ENCODE results near the gene SH2D6. TPM values are rescaled to one million over a fixed set of nuclear protein-coding genes. Genes with fewer than 3 reads are reported as not detected.

SH2D6 gene
- total and polyA plus RNA-seq, 3 experiments from 2014 or later: 0.63 to 1.4 TPM; not detected in 1

GRCh38 chr2:85435220-85435958 is 16.9 kb downstream of the SH2D6 start:
- DNase-seq: no peak
- H3K9me3 ChIP-seq (ENCODE audit: low read length): no peaks in the 10 kb centered on the region
- H3K27ac ChIP-seq (ENCODE audit: low read depth, low read length): no peak overlapping the region
- Mint-ChIP-seq H3K27ac (peak overlapping the region in 2 of 8 donors; percentile 84 to 91), H3K4me3 (no peak overlapping the region), H3K4me1 (peaks cover 12 to 27% (median 17%) of the 10 kb centered on the region in 3 donors), H3K27me3 (no peaks in the 10 kb centered on the region), H3K36me3 (no peaks in the 10 kb centered on the region), H3K9me3 (no peaks in the 10 kb centered on the region)
- H3K27me3 ChIP-seq (ENCODE audit: insufficient read depth, low read length, poor library complexity, severe bottlenecking): no peaks in the 10 kb centered on the region
- POLR2A ChIA-PET: no interaction called here
- peaks cover 22% of the 10 kb centered on the region for H3K4me1 ChIP-seq (ENCODE audit: insufficient read depth, low read length)
- H3K36me3 ChIP-seq (ENCODE audit: insufficient read depth, low read length): no peaks in the 10 kb centered on the region
- no peak overlapping the region for H3K4me3 ChIP-seq (ENCODE audit: low read length)
- CTCF ChIA-PET: interaction anchor here (1.1 kb wide), 1 partner anchor 369 kb away, joined by 3 read pairs; no protein-coding TSS in a partner anchor

DNA sequence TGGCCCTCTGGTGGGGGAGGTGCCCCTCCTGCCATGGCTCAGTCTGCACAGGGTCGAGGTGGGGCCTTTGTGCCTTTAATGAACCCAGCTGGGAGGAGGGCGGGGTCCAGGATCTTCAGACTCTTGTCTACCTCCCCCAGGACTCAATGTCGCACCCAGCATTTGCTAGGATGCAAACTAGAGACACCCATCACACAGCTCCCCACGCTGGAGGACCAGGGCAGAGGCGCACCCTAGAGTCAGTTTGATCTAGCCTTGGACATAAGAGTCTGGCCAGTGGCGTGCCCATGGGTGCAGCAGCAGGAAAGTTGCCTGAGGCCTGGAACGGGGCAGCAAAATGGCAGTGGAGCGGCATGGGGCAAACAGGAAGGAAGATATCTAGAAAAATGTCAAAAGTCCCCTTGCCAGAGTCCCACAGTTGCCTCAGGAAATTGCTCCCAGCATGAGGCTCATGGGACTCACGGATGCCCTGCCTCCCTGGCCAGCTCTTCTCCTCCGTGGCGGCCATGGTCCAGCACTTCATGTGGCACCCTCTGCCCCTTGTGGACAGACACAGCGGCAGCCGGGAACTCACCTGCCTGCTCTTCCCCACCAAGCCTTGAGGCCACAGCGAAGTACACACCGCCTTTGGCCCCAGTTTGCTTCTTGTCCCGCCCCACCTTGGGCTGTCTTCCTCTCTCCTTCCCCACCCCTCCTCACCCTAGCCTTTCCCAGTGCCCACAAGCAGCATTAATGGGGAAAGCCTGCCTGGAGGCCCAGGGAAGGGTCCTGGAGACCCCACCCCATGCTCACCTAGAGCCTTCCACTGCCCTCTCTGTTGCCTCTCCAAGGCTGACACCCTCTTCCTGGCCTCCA is 17.7 kb downstream of the SH2D6 start:
- Histone ChIP-seq H3K27ac (ENCODE audit: low read depth, low read length) (no peak overlapping the region), H3K36me3 (ENCODE audit: insufficient read depth, low read length) (no peaks in the 10 kb centered on the region), H3K27me3 (ENCODE audit: insufficient read depth, low read length, poor library complexity, severe bottlenecking) (no peaks in the 10 kb centered on the region), H3K4me3 (ENCODE audit: low read length) (no peak overlapping the region), H3K9me3 (ENCODE audit: low read length) (no peaks in the 10 kb centered on the region), H3K4me1 (ENCODE audit: insufficient read depth, low read length) (peaks cover 22% of the 10 kb centered on the region)
- ChIA-PET POLR2A (interaction anchor here (3.0 kb wide), 1 partner anchor 104 kb away, joined by 39 read pairs; the partner anchor contains the start of gene MAT2A), CTCF (interaction anchor here (1.4 to 2.7 kb wide), 2 partner anchors 15 to 115 kb away, joined by 6 to 10 read pairs; no protein-coding TSS in a partner anchor)
- peaks cover 12 to 27% (median 17%) of the 10 kb centered on the region in 3 donors for H3K4me1 Mint-ChIP-seq
- H3K27ac Mint-ChIP-seq: peak overlapping the region; percentile 85 to 100 (median 94)
- H3K27me3 Mint-ChIP-seq: no peaks in the 10 kb centered on the region
- H3K4me3 Mint-ChIP-seq: peak overlapping the region in 6 of 7 donors; percentile 38 to 94 (median 82)
- H3K36me3 Mint-ChIP-seq: no peaks in the 10 kb centered on the region
- DNase-seq: no peak
- no peaks in the 10 kb centered on the region for H3K9me3 Mint-ChIP-seq

GRCh38 chr2:85436836-85437487 is 18.4 kb downstream of the SH2D6 start:
- no peaks in the 10 kb centered on the region for H3K27me3 ChIP-seq (ENCODE audit: insufficient read depth, low read length, poor library complexity, severe bottlenecking)
- no peaks in the 10 kb centered on the region for H3K36me3 Mint-ChIP-seq
- H3K4me1 ChIP-seq (ENCODE audit: insufficient read depth, low read length): peaks cover 22% of the 10 kb centered on the region
- H3K27ac Mint-ChIP-seq: peak overlapping the region; percentile 85 to 100 (median 94)
- no peak overlapping the region for H3K4me3 ChIP-seq (ENCODE audit: low read length)
- H3K9me3 ChIP-seq (ENCODE audit: low read length): no peaks in the 10 kb centered on the region
- CTCF ChIA-PET: interaction anchor here (1.2 to 2.7 kb wide), 6 partner anchors 16 to 114 kb away, joined by 4 to 11 read pairs (median 6); partner anchors contain the start of genes ELMOD3, MAT2A, RETSAT and SH2D6
- POLR2A ChIA-PET: interaction anchor here (0.6 to 3.0 kb wide), 7 partner anchors 16 to 109 kb away, joined by 3 to 39 read pairs (median 3); partner anchors contain the start of genes ELMOD3, MAT2A, RETSAT and SH2D6
- H3K36me3 ChIP-seq (ENCODE audit: insufficient read depth, low read length): no peaks in the 10 kb centered on the region
- DNase-seq: no peak
- peak overlapping the region; percentile 75 to 94 (median 83) for H3K4me3 Mint-ChIP-seq
- H3K27me3 Mint-ChIP-seq: peaks cover 0 to 1% of the 10 kb centered on the region in 2 donors
- H3K27ac ChIP-seq (ENCODE audit: low read depth, low read length): peak overlapping the region; percentile 53
- H3K9me3 Mint-ChIP-seq: no peaks in the 10 kb centered on the region
- H3K4me1 Mint-ChIP-seq: peaks cover 12 to 27% (median 17%) of the 10 kb centered on the region in 3 donors

DNA sequence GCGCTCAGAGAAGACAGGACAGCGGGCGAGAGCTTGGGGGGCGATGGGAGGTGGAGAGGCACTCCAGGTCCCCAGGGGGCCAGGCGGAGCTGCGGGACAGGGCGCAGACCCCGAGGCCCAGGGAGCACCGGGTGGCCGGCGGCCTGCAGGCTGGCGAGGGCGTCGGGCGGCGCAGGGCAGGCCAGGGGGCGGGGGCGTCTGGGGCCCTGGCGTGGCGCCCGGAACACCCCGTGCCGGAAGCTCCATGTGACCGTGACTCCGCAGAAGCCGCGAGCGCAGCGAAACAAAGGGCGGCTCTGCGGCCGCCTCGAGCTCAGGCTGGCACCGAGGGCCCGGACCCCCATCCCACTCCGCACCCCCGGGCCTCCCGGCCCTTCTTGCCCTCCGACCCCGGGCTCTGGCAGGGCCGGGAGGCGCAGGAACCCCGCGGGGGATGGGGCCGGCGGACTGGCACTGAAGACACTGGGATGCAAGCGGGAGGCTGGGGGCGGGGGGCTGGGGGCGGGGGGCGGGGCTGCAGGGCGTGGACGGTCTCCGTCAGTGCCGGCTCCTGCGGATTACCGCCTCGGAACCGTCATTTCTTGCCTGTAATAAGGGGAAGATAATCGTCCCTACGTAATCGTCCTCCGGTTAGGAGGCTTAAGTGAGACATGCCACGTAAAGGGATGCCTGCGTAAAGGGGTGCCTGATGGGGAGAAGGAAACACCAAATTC is 19.1 kb downstream of the SH2D6 start:
- peak overlapping the region; percentile 75 to 94 (median 88) for H3K4me3 Mint-ChIP-seq
- Histone ChIP-seq H3K36me3 (ENCODE audit: insufficient read depth, low read length) (no peaks in the 10 kb centered on the region), H3K27me3 (ENCODE audit: insufficient read depth, low read length, poor library complexity, severe bottlenecking) (no peaks in the 10 kb centered on the region), H3K27ac (ENCODE audit: low read depth, low read length) (peak overlapping the region; percentile 53), H3K4me3 (ENCODE audit: low read length) (peak overlapping the region; percentile 32), H3K4me1 (ENCODE audit: insufficient read depth, low read length) (peaks cover 22% of the 10 kb centered on the region), H3K9me3 (ENCODE audit: low read length) (no peaks in the 10 kb centered on the region)
- H3K36me3 Mint-ChIP-seq: no peaks in the 10 kb centered on the region
- peak overlapping the region; percentile 91 to 100 (median 95) for H3K27ac Mint-ChIP-seq
- no peaks in the 10 kb centered on the region for H3K9me3 Mint-ChIP-seq
- ChIA-PET CTCF (interaction anchor here (0.6 to 2.7 kb wide), 7 partner anchors 12 to 113 kb away, joined by 3 to 11 read pairs (median 6); partner anchors contain the start of genes ELMOD3, MAT2A, RETSAT and SH2D6), POLR2A (interaction anchor here (0.6 to 3.0 kb wide), 7 partner anchors 17 to 110 kb away, joined by 3 to 39 read pairs (median 3); partner anchors contain the start of genes ELMOD3, MAT2A, RETSAT and SH2D6)
- H3K4me1 Mint-ChIP-seq: peaks cover 12 to 27% (median 17%) of the 10 kb centered on the region in 3 donors
- peaks cover 0 to 1% of the 10 kb centered on the region in 2 donors for H3K27me3 Mint-ChIP-seq
- peak; percentile 63 to 83 (median 75) for DNase-seq

DNA sequence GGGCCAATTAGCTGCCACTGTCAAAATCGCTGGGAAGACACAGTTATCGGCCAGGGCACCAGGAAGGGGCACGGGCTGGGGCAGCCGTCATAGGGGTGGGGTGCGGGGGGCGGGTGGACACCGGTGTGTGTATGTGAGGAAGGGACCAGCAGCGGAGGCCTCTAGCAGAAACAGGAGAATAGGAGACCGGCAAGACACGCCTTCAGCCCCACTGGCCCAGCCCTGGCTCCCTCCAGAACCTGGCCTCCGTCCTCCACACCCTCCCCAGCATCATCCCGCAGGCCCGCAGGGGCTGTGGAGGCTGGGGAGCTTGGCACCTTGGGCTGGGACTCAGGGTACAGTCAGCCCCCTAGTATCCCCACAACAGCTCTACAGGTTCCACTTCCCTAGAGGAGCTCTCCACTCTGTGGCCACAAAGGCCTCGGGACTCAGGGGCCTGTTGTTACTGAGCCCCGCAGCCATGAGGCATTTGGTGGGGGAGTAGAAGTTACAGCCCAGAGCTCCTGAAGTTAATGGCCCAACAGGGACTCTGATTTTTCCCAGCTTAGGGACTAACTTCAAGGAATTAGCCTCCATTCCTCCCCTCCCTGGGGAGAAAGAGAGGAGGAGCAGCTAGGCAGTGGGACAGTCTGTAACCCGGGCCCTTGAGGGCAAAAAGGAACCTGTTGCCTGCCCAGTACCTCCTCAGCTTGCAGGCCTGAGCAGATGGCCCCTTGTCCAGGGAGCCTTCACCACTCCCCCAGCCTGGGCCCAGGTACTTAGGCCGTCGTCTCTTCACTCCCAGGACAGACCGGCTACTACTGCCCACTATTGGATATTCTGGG is 19.9 kb downstream of the SH2D6 start:
- no peaks in the 10 kb centered on the region for H3K36me3 ChIP-seq (ENCODE audit: insufficient read depth, low read length)
- no peak for DNase-seq
- Mint-ChIP-seq H3K27me3 (peaks cover 0 to 1% of the 10 kb centered on the region in 2 donors), H3K9me3 (no peaks in the 10 kb centered on the region), H3K4me1 (peaks cover 12 to 27% (median 17%) of the 10 kb centered on the region in 3 donors), H3K36me3 (no peaks in the 10 kb centered on the region), H3K4me3 (peak overlapping the region; percentile 75 to 93 (median 87)), H3K27ac (peak overlapping the region; percentile 91 to 99 (median 94))
- peak overlapping the region; percentile 53 for H3K27ac ChIP-seq (ENCODE audit: low read depth, low read length)
- H3K27me3 ChIP-seq (ENCODE audit: insufficient read depth, low read length, poor library complexity, severe bottlenecking): no peaks in the 10 kb centered on the region
- no peaks in the 10 kb centered on the region for H3K9me3 ChIP-seq (ENCODE audit: low read length)
- CTCF ChIA-PET: interaction anchor here (0.6 to 2.7 kb wide), 7 partner anchors 11 to 133 kb away, joined by 3 to 11 read pairs (median 4); partner anchors contain the start of genes ELMOD3, MAT2A, RETSAT and SH2D6
- H3K4me3 ChIP-seq (ENCODE audit: low read length): peak overlapping the region; percentile 16
- peaks cover 22% of the 10 kb centered on the region for H3K4me1 ChIP-seq (ENCODE audit: insufficient read depth, low read length)
- POLR2A ChIA-PET: interaction anchor here (0.6 to 3.0 kb wide), 5 partner anchors 18 to 107 kb away, joined by 3 to 39 read pairs (median 3); partner anchors contain the start of genes MAT2A and SH2D6

- H3K4me3 ChIP-seq (ENCODE audit: low read length): no peak overlapping the region
- Mint-ChIP-seq H3K36me3 (no peaks in the 10 kb centered on the region), H3K27ac (peak overlapping the region in 7 of 8 donors; percentile 29 to 99 (median 68)), H3K4me3 (peak overlapping the region in 6 of 7 donors; percentile 13 to 66 (median 50)), H3K27me3 (peaks cover 0 to 1% of the 10 kb centered on the region in 2 donors), H3K4me1 (peaks cover 12 to 27% (median 17%) of the 10 kb centered on the region in 3 donors), H3K9me3 (no peaks in the 10 kb centered on the region)
- peaks cover 22% of the 10 kb centered on the region for H3K4me1 ChIP-seq (ENCODE audit: insufficient read depth, low read length)
- ChIA-PET CTCF (interaction anchor here (2.6 kb wide), 1 partner anchor 99 kb away, joined by 11 read pairs; the partner anchor contains the start of gene MAT2A), POLR2A (interaction anchor here (0.6 to 3.0 kb wide), 2 partner anchors 80 to 101 kb away, joined by 8 to 39 read pairs; partner anchors contain the start of gene MAT2A)
- H3K9me3 ChIP-seq (ENCODE audit: low read length): no peaks in the 10 kb centered on the region
- no peak overlapping the region for H3K27ac ChIP-seq (ENCODE audit: low read depth, low read length)
- no peaks in the 10 kb centered on the region for H3K27me3 ChIP-seq (ENCODE audit: insufficient read depth, low read length, poor library complexity, severe bottlenecking)
- H3K36me3 ChIP-seq (ENCODE audit: insufficient read depth, low read length): no peaks in the 10 kb centered on the region
- no peak for DNase-seq
Measured at GRCh38 chr2:85439025-85439472, 20.5 kb downstream of the SH2D6 start.

Measured in CD8-positive, alpha-beta memory T cell (primary cell).